PC-3 (cell line): Measurements from ENCODE around the gene ACKR2.

Source experiments
- CTCF ChIP-seq: fragments of 300-600 bp; sonication (generic); conservative IDR thresholded peaks from 2 replicates; pipeline ENCODE4 v1.5.1; 2017; ENCODE audit warnings: antibody characterized with exemption, low read depth, mild to moderate bottlenecking, low read length
- EZH2 ChIP-seq: fragments of 300-600 bp; sonication (generic); IDR thresholded peaks from one replicate; pipeline ENCODE4 v1.6.1; 2017; ENCODE audit warnings: antibody characterized with exemption, mild to moderate bottlenecking, low read length; ENCODE audit not compliant: unreplicated experiment
- EZH2phosphoT487 ChIP-seq: fragments of 300-600 bp; sonication (generic); IDR thresholded peaks from 2 replicates; pipeline ENCODE4 v1.6.1; 2018; ENCODE audit warnings: mild to moderate bottlenecking, antibody characterized with exemption, low read length, borderline replicate concordance

GRCh38 chr3:42908675-42909074 is 99.4 kb downstream of the ACKR2 start:
- TF ChIP-seq CTCF, result no peak
- no peak for TF ChIP-seq EZH2
- no peak for TF ChIP-seq EZH2phosphoT487
